ENCODE data around the gene FAM78B.

- TF ChIP-seq EZH2 (IDR thresholded peaks at IDR 0.05; ENCODE audit: borderline replicate concordance, low read depth, low read length, severe bottlenecking), result no peak
- no peak for TF ChIP-seq CTCF (IDR thresholded peaks at IDR 0.05; ENCODE audit: extremely low read depth in 1 of 2, insufficient read depth in 1 of 2, low read depth in 1 of 2, low read length in 2 of 2)
- no peak for TF ChIP-seq MYC (IDR thresholded peaks at IDR 0.05; ENCODE audit: low read depth, low read length)
- TF ChIP-seq POLR2A (IDR thresholded peaks at IDR 0.05; ENCODE audit: low read depth, low read length), result no peak
- TF ChIP-seq JUN (IDR thresholded peaks at IDR 0.05; ENCODE audit: borderline replicate concordance, insufficient read depth, insufficient read length, low read depth), result no peak
- no peak for TF ChIP-seq POLR2AphosphoS5 (IDR thresholded peaks at IDR 0.05; ENCODE audit: insufficient read depth, low read depth, low read length)
- no peak for TF ChIP-seq MAX (IDR thresholded peaks at IDR 0.05; ENCODE audit: insufficient read depth, insufficient read length)
- no peak for TF ChIP-seq FOS (IDR thresholded peaks at IDR 0.05; ENCODE audit: borderline replicate concordance, insufficient read depth, low read length)
- no peak for TF ChIP-seq GATA2 (IDR thresholded peaks at IDR 0.05; ENCODE audit: insufficient read depth, insufficient read length, low read depth, low read length)
These were observed 748 bp upstream of the FAM78B start for GRCh38 chr1:166167572-166167925.
